CD4-positive, alpha-beta T cell treated with Interleukin-6 at 100 ng/mL for 8 hours (primary cell): ENCODE measurements around the gene C4BPB.

Experiments
- DNase-seq: peaks from one replicate; pipeline ENCODE4 v3.0.0-alpha.2; 2020; ENCODE audit warnings: mixed read lengths, low spot score

The C4BPB gene

DNA sequence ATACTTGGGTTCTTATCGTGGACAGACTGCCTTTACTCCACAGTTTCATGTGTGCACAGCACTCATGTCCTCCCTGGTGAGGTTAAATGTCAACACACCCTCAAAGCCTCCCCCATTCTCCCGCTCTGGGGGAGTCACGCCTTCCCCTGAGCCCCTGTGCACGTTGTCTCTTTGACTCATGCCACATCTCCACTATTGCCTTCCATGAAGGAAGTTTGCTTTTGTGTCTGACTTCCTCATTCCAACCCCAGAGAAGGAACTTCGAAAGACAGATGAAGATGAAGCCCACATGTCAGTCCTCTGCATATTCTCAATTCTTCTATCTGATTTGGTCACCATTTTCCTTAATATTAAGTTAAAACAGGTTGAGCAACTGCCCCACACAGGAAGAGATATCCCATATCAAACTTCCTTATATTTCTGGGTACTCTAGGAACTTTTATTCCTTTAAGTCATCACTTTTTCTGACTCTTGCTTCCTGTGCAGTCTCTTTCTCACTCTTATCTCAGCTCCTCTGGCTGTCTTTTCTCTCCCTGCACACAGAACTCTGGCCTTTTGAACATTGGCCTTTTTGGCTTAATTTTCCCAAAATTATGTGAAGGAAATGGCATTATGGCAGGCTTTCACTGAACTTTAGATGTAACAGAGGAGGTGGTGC lies 56.9 kb downstream of the C4BPB start:
- no peak for DNase-seq
